NOMO-1 (cell line): ENCODE results near the gene RFLNA.
A peak's percentile ranks its signal among the peaks of the same experiment; 100 is the strongest.

ENCODE experiments used
- DNase-seq, 2 experiments: peaks; one replicate each; lab custom pipeline; 2025; ENCODE audit not compliant: unreplicated experiment in 2 of 2; lab: John Stamatoyannopoulos, UW

RFLNA gene

GRCh38 chr12:124294780-124295341 lies at the start of gene RFLNA:
Gene RFLNA (plus strand): TSS chr12:124295093. CDS start chr12:124295430, 337 bp downstream.
- DNase-seq = no peak

- DNase-seq = no peak
Observed at GRCh38 chr12:124247331-124247730, 47.6 kb upstream of the RFLNA start.

GRCh38 chr12:124248941-124249825 lies 45.7 kb upstream of the RFLNA start:
- no peak for DNase-seq

GRCh38 chr12:124251186-124251585 lies 43.7 kb upstream of the RFLNA start:
- no peak for DNase-seq

- no peak for DNase-seq
Observed at GRCh38 chr12:124252964-124253363, 41.9 kb upstream of the RFLNA start.

- DNase-seq = no peak
Observed at GRCh38 chr12:124254126-124254525, 40.8 kb upstream of the RFLNA start.

GRCh38 chr12:124259154-124260066 lies 35.5 kb upstream of the RFLNA start:
- DNase-seq = peak; percentile 54 to 70

- no peak for DNase-seq
Observed at GRCh38 chr12:124261885-124262284, 33.0 kb upstream of the RFLNA start.

- DNase-seq = peak; percentile 3 to 16
Observed at GRCh38 chr12:124264089-124264795, 30.7 kb upstream of the RFLNA start.

GRCh38 chr12:124264879-124265278 lies 30.0 kb upstream of the RFLNA start:
- no peak for DNase-seq

- DNase-seq = no peak
Observed at GRCh38 chr12:124267205-124267778, 27.6 kb upstream of the RFLNA start.

GRCh38 chr12:124270671-124271070 lies 24.2 kb upstream of the RFLNA start:
- DNase-seq = no peak

- DNase-seq = peak; percentile 63 to 64
Observed at GRCh38 chr12:124273630-124274029, 21.3 kb upstream of the RFLNA start.

GRCh38 chr12:124276337-124276736 lies 18.6 kb upstream of the RFLNA start:
- DNase-seq = no peak

- DNase-seq = no peak
Observed at GRCh38 chr12:124277394-124278241, 17.3 kb upstream of the RFLNA start.

- peak in 1 of 2 experiments; percentile 8 for DNase-seq
Observed at GRCh38 chr12:124278389-124279101, 16.3 kb upstream of the RFLNA start.

- DNase-seq = no peak
Observed at GRCh38 chr12:124279315-124279714, 15.6 kb upstream of the RFLNA start.

GRCh38 chr12:124279846-124280360 lies 15.0 kb upstream of the RFLNA start:
- DNase-seq = no peak
